K562 (cell line): ENCODE measurements around the gene ROBO2. TPM values are rescaled to one million over a fixed set of nuclear protein-coding genes. Genes with fewer than 3 reads are reported as not detected.

Experiments used
- ATAC-seq: fragments of 200-7000 bp; cut with Tn5 transposase; 3 replicates; pipeline ENCODE4 v1.9.1; 2020; ENCODE audit warnings: moderate library complexity
- BruUV-seq: library from RNA; stranded (reverse); fragments of 400-500 nt; replicated peaks from 2 replicates; lab custom pipeline; 2021; lab: Mats Ljungman, UMichigan
- CTCF ChIA-PET: fragments of 300-600 bp; formaldehyde crosslinking; extraction: SDS; loops from one replicate; lab custom pipeline; 2021; ENCODE audit warnings: low intra/inter-chr PET ratio; lab: Yijun Ruan, JAX
- POLR2A ChIA-PET: fragments of 300-600, 350-650 bp; sonication (Branson Sonifier 250); formaldehyde crosslinking; extraction: SDS; loops from one replicate; lab custom pipeline; 2021; ENCODE audit warnings: antibody characterized with exemption, inconsistent platforms; lab: Yijun Ruan, JAX
- DNase-seq, 4 experiments: peaks; one replicate each; pipeline versions ENCODE4 v3.0.0 to v3.0.0-alpha.2; 2011 to 2018; ENCODE audit warnings: low spot score in 3 of 4, mixed read lengths in 3 of 4; ENCODE audit errors: extremely low read depth in 1 of 4
- FAIRE-seq: peaks from 2 replicates; lab custom pipeline; 2011; peaks lifted over from hg19 to GRCh38; lab: Jason Lieb, UNC
- H2AFZ ChIP-seq: 2 replicates; pipeline ENCODE4 v1.6.0; 2011; ENCODE audit warnings: low read depth, low read length, control low read depth, inconsistent platforms
- H3K27ac ChIP-seq: fragments of 200-600 bp; 3 replicates; pipeline ENCODE4 v1.8.0; 2011; ENCODE audit warnings: low read depth, mild to moderate bottlenecking, control low read depth, inconsistent platforms, low read length, moderate library complexity, mixed read lengths; ENCODE audit errors: extremely low read depth
- H3K27me3 ChIP-seq, 2 experiments: fragments of 300-600 bp in 1 of 2; 2 replicates in 1 of 2; 3 replicates in 1 of 2; pipeline versions ENCODE4 v1.6.0 to v1.8.0; 2011; ENCODE audit warnings: inconsistent platforms in 2 of 2, low read length in 2 of 2, mild to moderate bottlenecking in 1 of 2, mixed read lengths in 1 of 2, moderate library complexity in 1 of 2; ENCODE audit not compliant: control insufficient read depth in 2 of 2, insufficient read depth in 2 of 2
- H3K36me3 ChIP-seq: fragments of 300-600 bp; 3 replicates; pipeline ENCODE4 v1.8.0; 2011; ENCODE audit warnings: mild to moderate bottlenecking, low read length, inconsistent platforms; ENCODE audit not compliant: control insufficient read depth, insufficient read depth
- H3K4me1 ChIP-seq, 2 experiments: fragments of 200-600 bp in 1 of 2; replicated peaks in 1 of 2; 2 replicates in 1 of 2; 3 replicates in 1 of 2; pipeline versions ENCODE4 v1.5.1 to v1.8.0; 2011; ENCODE audit warnings: inconsistent platforms in 2 of 2, low read length in 2 of 2, mild to moderate bottlenecking in 1 of 2, mixed read lengths in 1 of 2, moderate library complexity in 1 of 2; ENCODE audit not compliant: control insufficient read depth in 2 of 2, insufficient read depth in 2 of 2
- H3K4me2 ChIP-seq: 2 replicates; pipeline ENCODE4 v1.6.1; 2011; ENCODE audit warnings: low read length, control low read depth, inconsistent platforms, mixed read lengths; ENCODE audit not compliant: insufficient read depth
- H3K4me3 ChIP-seq: fragments of 200-600 bp; sonication (generic), shearing (Covaris generic); 2 replicates; pipeline ENCODE4 v1.5.1; 2016; ENCODE audit warnings: control low read depth, inconsistent platforms
- H3K79me2 ChIP-seq: fragments of 200-600 bp; 3 replicates; pipeline ENCODE4 v1.8.0; 2011; ENCODE audit warnings: low read length, inconsistent platforms; ENCODE audit not compliant: control insufficient read depth, insufficient read depth
- H3K9ac ChIP-seq, 2 experiments: 2 replicates each; pipeline versions ENCODE4 v1.6.0 to v1.6.1; 2011; ENCODE audit warnings: low read depth in 2 of 2, low read length in 2 of 2, control low read depth in 1 of 2, inconsistent platforms in 1 of 2, mild to moderate bottlenecking in 1 of 2, mixed read lengths in 1 of 2; ENCODE audit not compliant: insufficient read depth in 1 of 2
- H3K9me1 ChIP-seq: one replicate; pipeline ENCODE4 v1.6.0; 2011; ENCODE audit warnings: inconsistent platforms, mild to moderate bottlenecking, low read length, moderate library complexity; ENCODE audit not compliant: control insufficient read depth, insufficient read depth
- H3K9me3 ChIP-seq: replicated peaks from 2 replicates; pipeline ENCODE4 v1.5.1; 2011; ENCODE audit warnings: low read depth, low read length, inconsistent platforms; ENCODE audit not compliant: control insufficient read depth, insufficient read depth
- H4K20me1 ChIP-seq: replicated peaks from 2 replicates; pipeline ENCODE4 v1.6.1; 2011; ENCODE audit warnings: low read length, inconsistent platforms, mixed read lengths; ENCODE audit not compliant: control insufficient read depth, insufficient read depth
- BCL6 ChIP-seq: fragments of 250-450 bp; sonication (Bioruptor Pico); IDR thresholded peaks from 2 replicates; pipeline ENCODE4 v1.4.0; 2020
- GTF2F1 ChIP-seq: IDR thresholded peaks from 2 replicates; pipeline ENCODE4 v1.6.1; 2011; ENCODE audit warnings: low read depth, low read length, improper control_type of control experiment
- HDAC6 ChIP-seq: IDR thresholded peaks from 2 replicates; pipeline ENCODE4 v1.6.1; 2012; ENCODE audit warnings: low read depth, mild to moderate bottlenecking, control low read depth, inconsistent platforms, low read length, moderate library complexity
- NFATC3 ChIP-seq: fragments of 450-650 bp; IDR thresholded peaks from 2 replicates; pipeline ENCODE4 v1.6.1; 2017; ENCODE audit warnings: mild to moderate bottlenecking
- NFXL1 ChIP-seq: fragments of 450-650 bp; formaldehyde crosslinking; IDR thresholded peaks from 2 replicates; pipeline ENCODE4 v1.4.0; 2021; ENCODE audit warnings: mild to moderate bottlenecking
- STAT5A ChIP-seq: IDR thresholded peaks from 2 replicates; pipeline ENCODE4 v1.6.1; 2012; ENCODE audit warnings: low read length, inconsistent platforms, borderline replicate concordance
- ZNF165 ChIP-seq: fragments of 250-450 bp; sonication (Bioruptor Pico); IDR thresholded peaks from 2 replicates; pipeline ENCODE4 v1.4.0; 2020; ENCODE audit warnings: borderline replicate concordance
- ZNF583 ChIP-seq: fragments of 250-450 bp; sonication (Bioruptor Pico); IDR thresholded peaks from 2 replicates; pipeline ENCODE4 v1.4.0; 2020
- WGBS: fragments of 100-300 bp; shearing (Covaris generic); methylation state at CpG from one replicate; pipeline ENCODE4 v1.1.6; 2016; ENCODE audit warnings: low coverage, mixed read lengths; ENCODE audit not compliant: insufficient coverage; ENCODE audit errors: missing lambda C conversion rate; 5-methylcytosine and 5-hydroxymethylcytosine counted together
- in situ Hi-C: fragments of 300-500 bp; cut with MboI; formaldehyde crosslinking; loops from 4 replicates; pipeline ENCODE4 v1.15.0; 2018; ENCODE audit warnings: inconsistent platforms, mixed read lengths
- intact Hi-C: fragments of 100-400 bp; cut with micrococcal nuclease; formaldehyde crosslinking; loops from 2 replicates; pipeline ENCODE4 v1.14.2; 2022
- polyA plus RNA-seq, 8 experiments: library from polyadenylated mRNA; depleted of rRNA in 4 of 8; stranded (reverse) in 5 of 8; unstranded in 3 of 8; fragments of >200 nt; fragmentation: Nextera tagmentation in 2 of 8; fragmentation: Illumina TruSeq in 1 of 8; extraction: Ambion mirVana in 2 of 8; extraction: Trizol in 1 of 8; gene quantifications; 2 replicates each; pipeline versions ENCODE4 v1.2.1 to v1.2.3, GENCODE V29; 2011 to 2014; ENCODE audit warnings: inconsistent platforms in 1 of 8, missing spikeins in 1 of 8
- total RNA-seq, 7 experiments: library from RNA; depleted of rRNA in 6 of 7; stranded (reverse); fragments of >200 nt in 6 of 7; fragmentation: Illumina TruSeq in 2 of 7; extraction: Trizol in 2 of 7; gene quantifications; 2 replicates each; pipeline versions ENCODE4 v1.2.1 to v1.2.3, GENCODE V29; 2011 to 2021; ENCODE audit warnings: low replicate concordance in 1 of 7
- TF ChIP-seq, protein P1 (sequence below): fragments of 150-350 bp; IDR thresholded peaks from 2 replicates; pipeline ENCODE4 v1.6.1; 2014; ENCODE audit warnings: low read depth, mild to moderate bottlenecking, low read length, borderline replicate concordance
- TF ChIP-seq, protein P2 (sequence below): conservative IDR thresholded peaks from 2 replicates; pipeline ENCODE4 v1.6.1; 2011; ENCODE audit warnings: low read depth, mild to moderate bottlenecking, low read length; ENCODE audit not compliant: control insufficient read depth

ROBO2 gene
- total and polyA plus RNA-seq, 9 of the 15 experiments (the other 6 are each of a cell fraction or from before 2014, with no cell fraction given): 0.84 to 3.0 (median 1.7) TPM

DNA sequence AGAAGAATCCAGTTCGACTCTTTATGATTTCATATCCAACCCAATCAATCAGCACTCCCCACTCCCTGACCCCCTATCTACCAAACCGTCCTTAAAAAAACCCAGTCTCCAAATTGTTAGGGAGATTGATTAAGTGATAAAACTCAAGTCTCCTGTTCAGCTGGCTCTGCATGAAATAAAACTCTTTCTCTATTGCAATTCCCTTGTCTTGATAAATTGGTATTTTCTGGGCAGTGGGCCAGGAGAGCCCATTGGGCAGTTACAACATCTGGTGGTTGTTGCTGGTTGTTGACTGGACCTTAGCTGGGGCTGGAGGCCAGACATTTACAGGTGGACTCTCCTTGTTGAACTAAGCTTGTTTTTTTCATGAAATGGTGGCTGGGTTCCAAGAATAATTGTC is 642.3 kb downstream of the ROBO2 start:
- no peaks in the 10 kb centered on the region for H3K9me3 ChIP-seq
- no peak for DNase-seq
- no peak for ATAC-seq
- in situ Hi-C loops (no loop called here), intact Hi-C loops (no loop called here)
- H3K4me1 ChIP-seq: no peaks in the 10 kb centered on the region
- no peak overlapping the region for H3K27ac ChIP-seq
- no peaks in the 10 kb centered on the region for H3K9me1 ChIP-seq
- ChIA-PET CTCF (no interaction called here), POLR2A (no interaction called here)
- no peaks in the 10 kb centered on the region for H3K27me3 ChIP-seq
- no TSS peak for BruUV-seq
- no peak overlapping the region for H3K4me2 ChIP-seq
- H3K36me3 ChIP-seq: no peaks in the 10 kb centered on the region
- no peak for FAIRE-seq
- no peak overlapping the region for H2AFZ ChIP-seq
- no peaks in the 10 kb centered on the region for H3K79me2 ChIP-seq
- TF ChIP-seq, protein P1, sequence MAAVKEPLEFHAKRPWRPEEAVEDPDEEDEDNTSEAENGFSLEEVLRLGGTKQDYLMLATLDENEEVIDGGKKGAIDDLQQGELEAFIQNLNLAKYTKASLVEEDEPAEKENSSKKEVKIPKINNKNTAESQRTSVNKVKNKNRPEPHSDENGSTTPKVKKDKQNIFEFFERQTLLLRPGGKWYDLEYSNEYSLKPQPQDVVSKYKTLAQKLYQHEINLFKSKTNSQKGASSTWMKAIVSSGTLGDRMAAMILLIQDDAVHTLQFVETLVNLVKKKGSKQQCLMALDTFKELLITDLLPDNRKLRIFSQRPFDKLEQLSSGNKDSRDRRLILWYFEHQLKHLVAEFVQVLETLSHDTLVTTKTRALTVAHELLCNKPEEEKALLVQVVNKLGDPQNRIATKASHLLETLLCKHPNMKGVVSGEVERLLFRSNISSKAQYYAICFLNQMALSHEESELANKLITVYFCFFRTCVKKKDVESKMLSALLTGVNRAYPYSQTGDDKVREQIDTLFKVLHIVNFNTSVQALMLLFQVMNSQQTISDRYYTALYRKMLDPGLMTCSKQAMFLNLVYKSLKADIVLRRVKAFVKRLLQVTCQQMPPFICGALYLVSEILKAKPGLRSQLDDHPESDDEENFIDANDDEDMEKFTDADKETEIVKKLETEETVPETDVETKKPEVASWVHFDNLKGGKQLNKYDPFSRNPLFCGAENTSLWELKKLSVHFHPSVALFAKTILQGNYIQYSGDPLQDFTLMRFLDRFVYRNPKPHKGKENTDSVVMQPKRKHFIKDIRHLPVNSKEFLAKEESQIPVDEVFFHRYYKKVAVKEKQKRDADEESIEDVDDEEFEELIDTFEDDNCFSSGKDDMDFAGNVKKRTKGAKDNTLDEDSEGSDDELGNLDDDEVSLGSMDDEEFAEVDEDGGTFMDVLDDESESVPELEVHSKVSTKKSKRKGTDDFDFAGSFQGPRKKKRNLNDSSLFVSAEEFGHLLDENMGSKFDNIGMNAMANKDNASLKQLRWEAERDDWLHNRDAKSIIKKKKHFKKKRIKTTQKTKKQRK: no peak
- TF ChIP-seq, protein P2, sequence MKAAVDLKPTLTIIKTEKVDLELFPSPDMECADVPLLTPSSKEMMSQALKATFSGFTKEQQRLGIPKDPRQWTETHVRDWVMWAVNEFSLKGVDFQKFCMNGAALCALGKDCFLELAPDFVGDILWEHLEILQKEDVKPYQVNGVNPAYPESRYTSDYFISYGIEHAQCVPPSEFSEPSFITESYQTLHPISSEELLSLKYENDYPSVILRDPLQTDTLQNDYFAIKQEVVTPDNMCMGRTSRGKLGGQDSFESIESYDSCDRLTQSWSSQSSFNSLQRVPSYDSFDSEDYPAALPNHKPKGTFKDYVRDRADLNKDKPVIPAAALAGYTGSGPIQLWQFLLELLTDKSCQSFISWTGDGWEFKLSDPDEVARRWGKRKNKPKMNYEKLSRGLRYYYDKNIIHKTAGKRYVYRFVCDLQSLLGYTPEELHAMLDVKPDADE: no peak
- TF ChIP-seq GTF2F1 (no peak), ZNF165 (CRISPR knock-in tag) (no peak), HDAC6 (no peak), STAT5A (no peak), BCL6 (CRISPR knock-in tag) (no peak), ZNF583 (CRISPR knock-in tag) (no peak), NFXL1 (CRISPR knock-in tag) (no peak), NFATC3 (no peak)
- H4K20me1 ChIP-seq: no peaks in the 10 kb centered on the region
- no peak overlapping the region for H3K4me3 ChIP-seq
- H3K9ac ChIP-seq: no peak overlapping the region
- 0% methylated on average over 2 of the region's 2 CpGs for WGBS
